ENCODE data around the gene TTLL5.
A peak's percentile ranks its signal among the peaks of the same experiment; 100 is the strongest.

The TTLL5 gene

GRCh38 chr14:75660630-75661498, at the start of gene TTLL5, which contains the start of gene ERG28:
TTLL5 (plus strand) TSS chr14:75661246; CDS start chr14:75663150, 1,904 bp downstream.
ERG28 (minus strand) TSS chr14:75660876; CDS start chr14:75657502, 3,374 bp downstream.
- peak; percentile 92 to 93 (median 93) for DNase-seq (ENCODE audit: low read depth in 3 of 3, low spot score in 1 of 3)

GRCh38 chr14:75612157-75612556, 48.9 kb upstream of the TTLL5 start:
- no peak for DNase-seq (ENCODE audit: low read depth in 3 of 3, low spot score in 1 of 3)

DNA sequence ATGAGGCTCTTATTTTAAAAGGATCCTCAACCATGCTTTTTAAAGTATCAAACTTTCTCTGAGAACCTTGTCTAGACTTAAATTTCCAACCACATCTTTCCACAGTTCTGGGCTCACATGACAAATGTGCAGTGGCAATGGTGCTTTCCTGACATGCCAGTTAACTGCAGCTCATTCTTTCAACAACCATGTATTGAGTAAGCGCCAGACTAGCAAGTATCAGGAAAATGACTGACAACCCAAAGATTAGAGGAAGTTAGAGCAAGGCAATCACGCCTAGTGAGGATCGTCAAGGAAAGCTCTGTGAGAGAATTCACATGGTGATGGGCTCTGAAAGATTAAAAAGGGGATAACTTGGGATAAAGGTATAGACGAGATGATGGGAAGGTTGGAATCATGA, 46.9 kb upstream of the TTLL5 start:
- DNase-seq (ENCODE audit: low read depth in 3 of 3, low spot score in 1 of 3), result no peak

- DNase-seq (ENCODE audit: low read depth in 3 of 3, low spot score in 1 of 3), result no peak
These were observed 45.8 kb upstream of the TTLL5 start for GRCh38 chr14:75615200-75615599.

- DNase-seq (ENCODE audit: low read depth in 3 of 3, low spot score in 1 of 3), result no peak
These were observed 41.5 kb upstream of the TTLL5 start for GRCh38 chr14:75619548-75619947.

- no peak for DNase-seq (ENCODE audit: low read depth in 3 of 3, low spot score in 1 of 3)
These were observed 36.0 kb upstream of the TTLL5 start for GRCh38 chr14:75625034-75625433.

DNA sequence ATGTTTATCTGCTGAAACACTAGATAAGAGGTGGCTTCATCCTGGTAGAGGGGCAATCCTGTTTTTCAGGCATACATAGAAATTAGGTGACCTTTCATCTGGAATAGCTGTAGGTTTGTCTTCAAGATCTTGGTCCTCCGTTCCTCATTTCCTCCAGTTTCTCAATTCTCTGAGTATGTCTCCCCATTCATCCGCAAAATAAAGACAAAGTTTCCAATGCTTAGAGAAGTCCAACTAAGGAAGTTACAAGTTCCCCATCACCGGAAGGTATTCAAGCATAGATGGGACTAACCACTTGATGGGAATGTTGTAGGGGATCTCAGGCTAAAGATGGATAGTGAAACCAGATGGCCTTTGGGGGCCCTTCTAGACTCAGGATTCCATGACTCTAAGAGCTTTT, 34.6 kb upstream of the TTLL5 start:
- DNase-seq (ENCODE audit: low read depth in 3 of 3, low spot score in 1 of 3), result no peak

- no peak for DNase-seq (ENCODE audit: low read depth in 3 of 3, low spot score in 1 of 3)
These were observed 34.2 kb upstream of the TTLL5 start for GRCh38 chr14:75626863-75627262.

- no peak for DNase-seq (ENCODE audit: low read depth in 3 of 3, low spot score in 1 of 3)
These were observed 33.6 kb upstream of the TTLL5 start for GRCh38 chr14:75627406-75627805.

DNA sequence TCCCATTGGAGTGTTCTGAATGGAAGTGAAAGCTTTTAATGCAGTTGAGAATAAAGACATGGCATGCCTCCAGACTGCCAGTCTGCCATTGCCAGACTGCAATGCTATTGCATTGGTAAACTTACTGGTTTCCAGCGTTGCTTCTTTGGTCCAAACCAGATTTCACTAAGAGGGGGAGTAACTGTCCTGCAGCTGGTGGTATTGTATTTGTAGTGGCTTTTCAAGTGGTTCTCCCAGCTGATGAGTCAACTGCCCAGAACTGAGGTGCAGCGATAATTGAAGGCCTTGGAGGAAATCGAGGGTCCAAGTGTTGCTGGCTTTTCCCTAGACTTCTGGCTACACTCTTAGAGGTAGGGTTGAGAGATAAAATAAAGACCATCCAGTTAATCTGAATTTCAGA, 32.2 kb upstream of the TTLL5 start:
- DNase-seq (ENCODE audit: low read depth in 3 of 3, low spot score in 1 of 3), result no peak

- DNase-seq (ENCODE audit: low read depth in 3 of 3, low spot score in 1 of 3), result no peak
These were observed 30.2 kb upstream of the TTLL5 start for GRCh38 chr14:75630695-75631452.

- DNase-seq (ENCODE audit: low read depth in 3 of 3, low spot score in 1 of 3), result no peak
These were observed 29.6 kb upstream of the TTLL5 start for GRCh38 chr14:75631453-75631831.

- DNase-seq (ENCODE audit: low read depth in 3 of 3, low spot score in 1 of 3), result no peak
These were observed 26.2 kb upstream of the TTLL5 start for GRCh38 chr14:75634848-75635247.

DNA sequence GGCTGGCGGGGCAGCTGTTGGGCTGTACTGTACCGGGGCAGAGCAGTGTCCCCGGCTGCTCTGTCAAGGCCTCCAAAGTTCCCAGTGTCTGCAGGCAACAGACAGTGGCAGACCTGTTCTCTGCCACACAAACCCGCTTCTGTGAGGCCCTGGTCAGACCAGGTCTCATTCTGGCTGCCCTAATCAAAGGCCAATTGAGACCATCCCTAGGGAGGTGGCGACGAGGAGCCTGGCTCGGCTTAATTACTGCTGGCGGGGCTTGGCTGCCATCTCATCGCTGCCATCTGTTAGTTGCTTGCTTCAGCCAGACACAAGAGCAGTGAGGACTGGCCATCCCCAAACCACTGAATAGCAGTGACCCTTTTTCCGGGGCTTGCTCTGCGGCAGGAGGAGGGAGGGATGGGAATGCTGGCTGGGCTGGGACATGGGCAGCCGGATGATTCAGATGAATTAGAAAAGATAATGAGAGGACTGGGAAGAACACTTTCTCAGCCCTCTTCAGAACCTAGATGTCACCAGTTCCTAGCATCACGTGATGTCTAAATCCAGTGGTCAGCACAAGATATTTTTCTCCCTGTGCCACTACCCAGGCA, 24.9 kb upstream of the TTLL5 start:
- DNase-seq (ENCODE audit: low read depth in 3 of 3, low spot score in 1 of 3), result no peak

- no peak for DNase-seq (ENCODE audit: low read depth in 3 of 3, low spot score in 1 of 3)
These were observed 20.2 kb upstream of the TTLL5 start for GRCh38 chr14:75640876-75641275.

DNA sequence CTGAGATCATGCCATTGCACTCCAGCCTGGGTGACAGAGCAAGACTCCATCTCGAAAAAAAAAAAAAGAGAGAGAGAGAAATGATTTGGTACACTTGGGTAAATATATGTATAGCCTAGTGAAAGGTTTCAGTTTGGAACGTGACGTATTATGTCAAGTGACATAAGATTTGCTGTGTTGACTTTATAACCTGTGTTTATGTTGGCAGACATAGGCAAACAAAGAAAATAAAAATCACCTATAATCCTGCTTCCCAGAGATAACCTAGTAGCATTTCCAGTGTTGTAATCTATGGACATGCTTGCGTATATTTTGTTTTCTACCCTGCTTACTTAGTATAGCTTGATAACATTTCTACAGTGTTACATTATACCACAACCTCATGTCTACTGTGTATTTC, 17.1 kb upstream of the TTLL5 start:
- DNase-seq (ENCODE audit: low read depth in 3 of 3, low spot score in 1 of 3), result no peak

GRCh38 chr14:75645056-75645455, 16.0 kb upstream of the TTLL5 start:
- no peak for DNase-seq (ENCODE audit: low read depth in 3 of 3, low spot score in 1 of 3)

DNA sequence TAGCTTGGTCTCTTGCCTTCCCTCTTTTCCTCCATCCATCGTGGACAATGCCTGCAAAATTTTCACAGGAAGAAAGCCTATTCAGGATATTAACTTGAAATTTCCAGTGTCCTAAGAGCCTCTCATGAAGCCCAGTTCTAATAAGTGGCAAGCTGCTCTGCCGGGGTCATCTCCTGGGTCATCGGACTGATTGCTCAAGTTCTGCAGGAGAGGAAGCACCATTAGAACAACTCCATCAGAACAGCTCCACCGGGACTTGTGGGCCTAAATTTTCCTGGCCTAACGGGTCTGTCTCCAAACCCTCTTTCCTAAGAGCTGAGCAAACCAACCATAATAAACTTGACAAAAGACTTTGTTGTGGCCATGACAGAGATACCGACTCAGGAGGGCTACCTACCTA, 14.3 kb upstream of the TTLL5 start:
- no peak for DNase-seq (ENCODE audit: low read depth in 3 of 3, low spot score in 1 of 3)

DNA sequence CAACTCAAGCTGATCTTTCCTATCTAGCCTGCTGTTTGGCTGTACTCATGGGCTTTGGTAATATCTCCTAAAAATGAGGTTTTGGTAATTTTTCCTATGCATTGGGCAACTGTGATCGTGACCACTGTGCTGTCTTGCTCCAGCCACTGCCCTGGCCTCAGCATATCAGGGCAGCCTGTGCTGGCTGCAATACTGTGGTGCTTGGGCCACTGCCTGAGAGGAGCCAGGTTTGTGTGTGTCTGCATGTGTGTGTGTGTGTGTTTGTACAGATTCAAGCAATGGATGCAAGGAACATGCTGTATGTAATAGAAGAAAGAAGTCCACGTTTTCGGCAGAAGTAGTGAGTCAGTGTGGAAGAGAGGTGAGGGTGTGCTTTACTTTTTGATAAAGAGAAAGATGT, 13.4 kb upstream of the TTLL5 start:
- DNase-seq (ENCODE audit: low read depth in 3 of 3, low spot score in 1 of 3), result no peak

GRCh38 chr14:75648066-75648838, 12.8 kb upstream of the TTLL5 start:
- DNase-seq (ENCODE audit: low read depth in 3 of 3, low spot score in 1 of 3), result no peak

- DNase-seq (ENCODE audit: low read depth in 3 of 3, low spot score in 1 of 3), result no peak
These were observed 11.7 kb upstream of the TTLL5 start for GRCh38 chr14:75649337-75649736.

All from stimulated activated CD4-positive, alpha-beta T cell treated with anti-CD3 and anti-CD28 coated beads, TNF-alpha, amount 100 ng/mL, for 1 hour (primary cell).